ENCODE results near the gene RBBP8NL.

Gene RBBP8NL

DNA sequence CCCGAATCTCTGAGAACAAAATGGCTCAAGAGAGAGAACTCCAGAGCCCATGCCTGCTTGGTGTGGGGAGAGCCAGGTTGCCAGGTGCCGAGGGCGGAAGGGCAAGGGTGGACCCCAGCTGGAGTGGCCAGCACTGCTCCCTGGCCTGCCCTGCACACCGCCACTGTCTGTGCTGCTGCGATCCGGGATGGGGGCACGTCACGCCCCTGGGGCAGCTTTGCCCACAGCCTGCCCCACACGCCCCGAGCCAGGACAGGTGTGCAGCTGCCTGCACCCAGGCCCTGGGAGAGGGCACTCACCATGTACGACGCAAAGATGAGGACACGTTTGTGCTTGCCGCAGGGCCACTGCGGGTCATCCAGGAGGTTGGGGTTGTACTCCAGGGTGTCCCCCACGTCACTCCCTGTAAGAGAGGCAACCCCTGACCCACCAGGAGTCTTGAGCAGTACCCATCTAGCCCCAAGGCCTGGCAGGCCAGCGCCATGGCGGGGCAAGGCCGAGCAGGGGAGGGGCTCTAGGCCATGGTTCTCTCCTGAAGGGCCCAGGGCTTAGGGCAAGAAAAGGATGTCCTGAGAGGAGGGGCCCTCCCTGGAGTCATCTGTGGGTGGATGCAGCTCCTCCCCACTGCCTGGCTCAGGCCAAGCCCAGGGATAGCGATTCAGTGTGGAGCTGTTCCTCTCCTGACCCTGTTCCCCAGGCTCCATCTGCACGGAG lies 34.6 kb downstream of the RBBP8NL start:
- DNase-seq (ENCODE audit: low read depth): no peak

DNA sequence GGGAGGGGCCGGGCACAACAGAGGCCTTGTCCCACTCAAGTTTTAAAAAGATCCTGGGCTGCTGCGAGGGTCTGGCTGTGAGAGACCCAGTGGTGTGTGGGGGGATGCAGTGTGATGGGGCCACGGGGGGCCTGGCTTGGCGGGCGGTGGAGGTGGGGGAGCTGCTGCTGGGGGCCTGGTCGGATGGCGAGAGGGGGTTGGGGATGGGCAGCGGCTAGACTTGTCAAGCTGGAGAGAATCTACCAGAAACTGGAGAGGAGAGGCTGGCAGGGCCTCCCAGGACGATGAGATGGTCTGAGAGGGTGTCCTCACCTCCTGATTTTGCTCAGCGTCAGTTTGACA lies 35.3 kb downstream of the RBBP8NL start:
- no peak for DNase-seq (ENCODE audit: low read depth)

DNA sequence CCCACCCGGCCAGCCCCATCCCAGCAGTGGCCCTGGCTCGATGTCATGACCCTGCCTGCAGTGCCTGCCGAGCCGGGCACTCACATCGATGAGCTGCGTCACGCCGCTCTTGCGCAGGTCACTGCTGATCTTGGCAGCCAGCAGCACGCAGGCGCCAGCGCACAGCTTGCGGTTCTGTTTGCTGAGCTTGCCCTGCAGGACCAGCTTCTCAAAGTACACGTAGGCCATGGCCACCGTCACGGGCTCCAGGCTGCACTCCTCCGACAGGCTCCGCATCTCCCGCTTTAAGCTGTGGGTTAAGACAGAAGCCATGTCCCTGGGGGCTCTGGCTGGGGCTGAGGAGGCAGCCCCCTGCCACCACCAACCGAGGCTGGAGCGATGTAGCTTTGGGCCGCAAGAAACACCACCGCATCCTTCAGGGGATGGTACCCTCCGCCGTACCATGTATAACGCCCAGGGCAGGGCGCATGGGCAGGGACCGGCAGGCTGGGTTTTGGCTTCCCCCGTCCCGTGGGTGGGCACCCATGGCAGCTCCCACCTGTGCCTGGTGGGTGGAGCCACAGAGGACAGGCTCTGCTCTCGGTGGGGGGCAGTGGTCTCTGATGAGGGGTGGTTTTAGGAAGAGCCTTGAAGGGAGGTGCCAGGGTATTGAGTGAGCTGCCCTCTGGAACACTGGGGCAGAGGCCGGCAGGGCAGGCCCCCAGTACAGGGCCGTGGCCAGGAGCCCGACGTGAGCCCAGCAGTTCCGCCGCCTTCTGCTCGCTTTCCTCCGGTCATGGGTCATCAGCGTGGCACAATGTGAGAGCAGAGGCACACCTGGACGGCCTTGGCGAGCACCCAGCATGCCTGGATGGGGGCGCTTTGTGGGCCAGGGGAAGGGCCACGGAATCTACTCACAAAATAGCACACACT lies 35.9 kb downstream of the RBBP8NL start:
- no peak for DNase-seq (ENCODE audit: low read depth)

DNA sequence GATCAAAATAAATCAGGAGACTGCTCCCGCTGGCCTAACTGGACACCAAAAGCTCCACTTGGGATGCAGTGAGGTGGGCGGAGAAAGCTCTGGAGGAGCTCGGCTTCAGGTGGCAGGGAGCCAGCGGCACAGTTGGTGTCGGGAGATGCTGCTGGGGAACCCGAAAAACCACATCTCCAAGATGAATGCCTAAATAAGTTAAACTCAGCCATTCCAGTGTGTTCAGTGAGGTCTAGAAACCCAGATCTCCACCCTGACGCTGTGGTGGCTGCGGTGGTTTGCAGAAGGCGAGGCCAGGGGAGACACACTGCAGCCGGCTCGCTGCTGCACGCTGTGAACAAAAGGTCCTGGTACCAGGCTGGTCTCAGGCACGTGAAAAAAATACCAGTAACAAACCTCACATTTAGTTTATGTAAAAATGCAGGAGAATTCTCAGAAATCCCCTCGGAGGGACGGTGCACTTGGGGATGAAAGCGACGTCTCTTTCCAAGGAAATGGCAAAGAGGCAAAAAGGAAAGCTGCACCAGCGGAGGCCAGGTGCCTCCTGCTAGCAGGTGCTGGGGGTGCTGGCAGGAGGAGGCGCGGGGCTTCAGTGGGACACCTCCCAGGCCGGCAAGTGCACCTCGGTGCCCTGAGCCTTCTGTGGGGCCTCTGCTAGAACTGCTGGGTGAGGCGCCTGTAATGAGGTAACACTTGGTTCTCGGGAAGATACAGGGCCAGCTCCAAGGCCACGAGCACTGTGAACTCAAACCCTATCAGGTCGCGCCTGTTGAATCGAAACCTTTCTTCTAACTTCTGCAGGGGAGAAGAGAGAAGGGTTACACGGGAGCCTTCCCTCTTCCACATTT lies 36.8 kb downstream of the RBBP8NL start:
- no peak for DNase-seq (ENCODE audit: low read depth)

DNA sequence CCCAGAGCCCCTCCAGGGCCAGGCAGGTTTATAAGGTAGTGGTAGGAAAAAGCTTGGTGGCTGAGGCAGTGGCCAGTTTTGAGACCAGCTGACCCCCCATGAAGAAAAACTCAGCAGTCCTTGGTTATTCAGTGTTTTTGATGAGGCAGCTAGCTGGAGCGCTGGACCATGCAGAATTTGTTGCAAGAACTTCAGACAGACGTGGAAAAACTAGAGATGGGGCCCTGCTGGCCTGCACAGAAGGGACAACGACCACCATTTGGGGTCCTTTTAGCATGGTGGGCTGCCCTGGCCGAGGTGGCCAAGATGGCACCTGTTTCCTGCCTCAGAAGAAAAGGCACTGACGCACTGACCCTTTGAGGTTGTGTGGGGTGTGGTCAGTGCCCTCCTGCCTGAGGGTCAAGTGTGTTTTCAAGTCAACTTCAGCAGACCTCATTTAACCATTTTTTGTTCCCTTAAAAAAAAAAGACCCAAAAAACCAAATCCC lies 37.7 kb downstream of the RBBP8NL start:
- no peak for DNase-seq (ENCODE audit: low read depth)

DNA sequence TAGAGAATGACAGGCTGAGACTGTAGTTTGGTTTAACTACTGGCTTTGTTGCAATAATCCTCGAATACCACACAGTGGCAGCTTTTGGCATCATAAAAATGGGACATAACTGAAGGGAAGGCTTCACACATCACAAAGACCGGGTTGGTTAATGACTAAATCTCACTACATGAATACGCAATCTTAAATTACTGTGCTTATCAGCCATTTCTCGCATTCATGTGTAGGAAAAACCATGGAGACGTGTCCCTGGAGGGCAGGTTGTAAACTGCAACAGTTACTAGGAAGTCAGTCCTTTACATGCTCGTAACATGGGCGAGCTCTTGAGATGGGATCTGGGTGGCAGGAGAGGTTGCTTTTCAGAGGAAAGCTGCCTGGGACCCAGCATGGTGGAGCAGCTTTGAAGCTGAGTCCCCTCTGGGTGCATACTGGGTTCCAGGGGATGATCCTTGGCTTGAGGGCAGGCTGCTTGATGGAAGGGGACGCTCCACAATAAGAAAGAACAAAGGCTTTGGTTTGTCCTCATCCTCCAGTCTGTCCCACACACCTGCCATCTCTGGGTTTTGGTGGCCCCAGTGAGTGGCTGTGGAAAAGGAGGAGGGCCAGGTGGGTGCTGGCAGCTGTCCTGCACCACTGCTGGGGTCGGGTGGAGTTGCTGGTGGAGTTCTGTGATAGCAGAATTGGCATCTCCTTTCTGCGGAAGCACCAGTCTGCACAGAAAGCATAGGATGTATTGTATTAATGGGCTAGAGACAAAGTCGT lies 38.3 kb downstream of the RBBP8NL start:
- no peak for DNase-seq (ENCODE audit: low read depth)

DNA sequence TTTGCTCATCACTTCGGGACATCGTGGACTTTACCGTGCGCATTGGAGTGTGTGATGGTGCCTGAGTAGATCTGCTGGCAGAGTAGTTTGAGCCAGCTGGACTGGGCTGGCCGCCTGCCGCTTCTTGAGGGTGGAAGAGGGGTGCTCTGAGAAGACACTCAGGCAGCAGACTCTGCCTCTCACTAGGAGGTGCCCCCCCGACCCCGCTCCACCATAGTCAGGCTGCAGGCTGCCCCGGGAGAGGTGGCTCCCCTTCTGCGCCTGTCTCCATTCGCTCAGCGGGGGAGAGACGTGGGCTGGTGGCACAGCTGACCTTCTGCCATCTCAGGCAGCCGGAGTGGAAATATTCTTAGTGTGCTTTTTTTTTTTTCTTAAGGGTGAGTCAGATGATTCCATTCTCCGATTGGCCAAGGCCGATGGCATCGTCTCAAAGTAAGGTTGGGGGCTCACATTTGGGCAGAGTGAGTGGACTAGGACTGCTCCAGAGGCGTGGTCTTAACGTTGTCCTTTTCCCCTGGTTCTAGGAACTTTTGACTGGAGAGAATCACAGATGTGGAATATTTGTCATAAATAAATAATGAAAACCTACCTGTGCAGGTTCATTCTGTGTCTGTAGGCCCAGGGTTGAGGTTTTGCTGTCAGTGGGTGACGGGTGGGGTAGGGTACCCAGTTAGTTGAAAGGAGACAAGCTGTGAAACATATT lies 39.3 kb downstream of the RBBP8NL start:
- no peak for DNase-seq (ENCODE audit: low read depth)

DNA sequence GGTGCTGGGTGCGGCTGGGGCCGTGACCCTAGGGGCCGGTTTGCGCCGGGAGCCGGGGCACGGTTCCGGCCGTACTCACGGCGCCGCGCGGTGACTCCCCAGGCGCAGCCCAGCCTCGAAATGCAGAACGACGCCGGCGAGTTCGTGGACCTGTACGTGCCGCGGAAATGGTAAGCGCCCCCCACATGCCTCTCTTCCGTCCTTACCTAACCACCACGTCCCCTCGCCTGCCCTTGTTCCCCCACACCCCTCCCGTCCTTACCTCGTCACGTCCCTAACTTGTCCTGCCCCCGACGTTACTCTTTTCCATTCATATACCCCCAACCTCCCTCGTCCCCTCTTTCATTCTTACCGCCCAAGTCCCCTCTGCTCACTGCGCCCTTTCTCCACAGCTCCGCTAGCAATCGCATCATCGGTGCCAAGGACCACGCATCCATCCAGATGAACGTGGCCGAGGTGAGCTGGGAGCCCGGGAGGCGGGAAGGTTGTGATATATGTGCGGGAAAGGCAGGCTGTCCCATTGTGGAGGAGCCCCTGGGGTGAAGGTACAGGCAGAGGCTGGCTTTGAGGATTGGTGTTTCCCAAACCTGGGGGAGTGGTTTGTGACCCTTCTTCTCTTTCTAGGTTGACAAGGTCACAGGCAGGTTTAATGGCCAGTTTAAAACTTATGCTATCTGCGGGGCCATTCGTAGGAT lies 40.0 kb downstream of the RBBP8NL start:
- no peak for DNase-seq (ENCODE audit: low read depth)

DNA sequence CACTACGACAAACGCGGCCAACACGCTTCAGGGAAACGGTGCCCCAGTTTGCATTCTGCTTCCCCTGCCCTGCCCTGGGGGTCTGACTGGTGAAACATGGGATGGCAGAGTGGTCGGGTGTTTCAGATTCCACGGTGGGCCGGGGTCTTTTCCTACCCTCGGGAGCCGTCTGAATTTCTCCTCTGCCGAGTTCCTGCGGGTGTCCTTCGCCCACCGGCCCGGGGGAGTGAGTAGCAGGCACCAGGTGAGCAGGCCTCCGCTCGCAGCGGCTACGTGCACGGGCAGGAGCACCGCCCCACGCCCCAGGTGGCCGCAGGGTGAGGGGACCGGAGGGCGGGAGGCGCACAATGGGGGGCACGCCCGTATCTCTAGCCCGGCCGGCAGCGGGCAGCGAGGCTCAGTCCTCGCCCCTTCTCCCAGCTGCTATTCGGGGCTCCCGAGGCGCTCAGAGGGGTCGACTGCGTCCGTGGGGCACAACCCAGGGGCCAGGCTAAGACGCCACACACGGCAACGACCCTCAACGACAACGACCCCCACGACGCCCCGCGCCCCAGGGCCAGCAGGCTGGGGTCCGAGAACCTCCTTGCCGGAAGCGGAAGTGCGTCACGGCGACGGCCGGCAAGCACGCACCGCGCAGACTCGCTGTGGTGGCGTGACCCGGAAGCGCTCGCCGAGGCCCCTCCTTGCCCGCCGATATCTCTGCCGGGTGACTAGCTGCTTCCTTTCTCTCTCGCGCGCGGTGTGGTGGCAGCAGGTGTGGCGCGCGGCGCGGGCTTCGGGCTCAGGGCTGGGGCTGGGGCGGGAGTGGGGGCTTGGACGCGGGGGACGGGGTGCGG lies 40.7 kb downstream of the RBBP8NL start, which contains the start of gene RPS21:
RPS21 (plus strand) TSS at position 721 of the 836 bp plus-strand sequence. CDS start 236 bp downstream, outside the sequence.
- peak; percentile 80 for DNase-seq (ENCODE audit: low read depth)

DNA sequence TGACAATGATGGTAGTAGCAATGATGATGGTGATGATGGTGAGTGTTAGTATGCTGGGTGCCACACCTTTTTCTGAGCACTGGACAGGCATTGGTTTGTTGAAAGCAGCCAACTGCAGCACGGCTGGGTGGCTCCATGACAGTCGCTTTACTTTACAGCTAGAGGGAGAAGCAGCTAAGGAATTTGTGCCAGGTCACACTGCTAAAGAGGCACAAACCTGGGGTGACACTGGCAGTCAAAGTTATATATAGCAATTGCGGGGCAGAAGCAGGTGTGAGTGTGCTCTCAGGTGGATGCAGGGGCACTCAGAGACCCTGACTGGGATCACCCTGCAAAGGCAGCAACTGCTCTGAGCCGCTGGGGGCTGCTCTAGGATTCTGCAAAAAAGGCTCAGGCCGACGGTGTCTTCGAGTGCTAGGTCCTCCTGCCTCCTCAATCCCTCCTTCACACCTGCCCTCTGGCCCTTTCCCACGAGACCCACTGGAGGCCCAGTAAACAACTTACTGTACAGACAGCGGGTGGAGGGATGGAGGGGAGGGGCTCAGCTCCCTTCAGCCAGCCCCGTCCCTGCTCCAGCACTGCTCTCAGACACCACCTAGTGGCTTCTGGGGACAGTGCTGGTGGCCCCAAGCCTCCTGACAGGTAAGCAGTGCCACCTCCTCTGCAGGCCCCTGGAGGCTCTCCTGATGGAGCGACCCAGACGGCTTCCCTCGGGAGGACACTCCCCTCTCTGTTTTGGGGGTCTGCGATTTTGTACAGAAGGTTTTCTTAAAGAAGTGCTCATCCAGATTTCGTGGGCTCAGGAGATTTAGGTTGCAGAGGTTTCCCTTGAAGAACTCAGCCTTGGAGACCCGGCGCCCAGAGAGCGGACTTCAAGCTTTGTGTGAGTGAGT lies 44.8 kb downstream of the RBBP8NL start:
- peak; percentile 53 for DNase-seq (ENCODE audit: low read depth)

DNA sequence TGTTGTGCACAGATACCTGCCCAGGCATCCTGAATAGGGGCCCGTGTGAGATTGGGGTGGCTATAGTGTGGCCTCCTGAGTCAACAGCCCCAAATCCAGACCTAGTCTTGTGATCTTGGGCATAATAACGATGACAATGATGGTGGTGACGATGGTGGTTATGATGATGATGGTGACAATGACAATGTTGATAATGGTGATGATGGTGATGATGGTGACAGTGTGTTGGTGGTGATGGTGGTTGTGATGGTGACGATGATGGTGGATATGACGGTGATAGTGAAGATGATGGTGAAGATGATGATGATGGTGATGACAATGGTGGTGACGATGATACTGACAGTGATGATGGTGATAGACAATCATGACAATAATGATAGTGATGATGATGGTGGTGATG lies 45.5 kb downstream of the RBBP8NL start:
- no peak for DNase-seq (ENCODE audit: low read depth)

DNA sequence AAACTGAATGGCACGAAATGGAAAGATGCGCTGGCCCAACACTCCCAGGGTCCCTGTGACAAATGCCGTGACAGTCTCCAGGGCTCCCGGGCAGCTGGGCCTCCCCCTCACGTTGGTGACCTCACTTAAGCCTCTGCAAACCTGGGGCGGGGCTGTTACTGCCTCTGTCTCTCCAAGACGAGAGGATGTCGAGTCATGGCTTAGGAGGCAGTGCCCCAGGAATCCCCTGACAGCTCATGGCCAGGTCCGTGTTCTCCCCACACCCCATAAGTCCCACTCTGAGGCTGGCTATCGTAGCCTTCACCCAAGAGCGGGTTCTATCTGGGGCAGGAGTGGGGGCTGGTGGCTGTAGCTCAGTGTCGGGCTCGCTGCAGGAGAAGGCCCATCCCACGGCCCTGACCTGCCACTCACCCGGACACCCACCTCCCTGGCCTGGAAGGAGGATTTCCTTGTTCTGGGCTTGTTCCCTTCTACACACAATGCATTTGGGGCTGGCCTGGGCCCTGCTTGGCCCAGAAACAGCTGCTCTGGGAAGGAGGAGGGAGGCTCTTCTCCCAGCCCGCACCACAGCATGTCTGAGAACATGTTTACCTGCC lies 46.0 kb downstream of the RBBP8NL start:
- no peak for DNase-seq (ENCODE audit: low read depth)

DNA sequence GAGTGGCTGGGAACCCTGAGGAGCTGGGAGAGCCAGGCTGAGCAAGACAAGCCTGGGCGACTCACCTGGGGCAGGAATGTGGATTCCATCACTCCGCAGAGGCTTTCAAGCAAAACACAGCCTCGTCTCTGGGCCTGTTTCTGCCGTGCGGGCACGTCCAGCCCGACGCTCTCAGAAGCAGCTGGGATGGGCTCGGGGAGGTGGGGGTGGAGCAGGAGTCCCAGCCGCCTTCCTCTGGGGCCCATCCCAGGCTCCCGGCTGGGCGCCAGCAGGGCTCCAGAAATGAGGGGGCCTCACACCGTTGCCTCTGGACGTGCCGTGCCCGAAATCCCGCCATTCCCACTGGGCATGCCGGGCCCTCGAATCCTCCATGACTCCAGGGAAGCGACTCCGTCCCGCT lies 49.1 kb downstream of the RBBP8NL start:
- no peak for DNase-seq (ENCODE audit: low read depth)

DNA sequence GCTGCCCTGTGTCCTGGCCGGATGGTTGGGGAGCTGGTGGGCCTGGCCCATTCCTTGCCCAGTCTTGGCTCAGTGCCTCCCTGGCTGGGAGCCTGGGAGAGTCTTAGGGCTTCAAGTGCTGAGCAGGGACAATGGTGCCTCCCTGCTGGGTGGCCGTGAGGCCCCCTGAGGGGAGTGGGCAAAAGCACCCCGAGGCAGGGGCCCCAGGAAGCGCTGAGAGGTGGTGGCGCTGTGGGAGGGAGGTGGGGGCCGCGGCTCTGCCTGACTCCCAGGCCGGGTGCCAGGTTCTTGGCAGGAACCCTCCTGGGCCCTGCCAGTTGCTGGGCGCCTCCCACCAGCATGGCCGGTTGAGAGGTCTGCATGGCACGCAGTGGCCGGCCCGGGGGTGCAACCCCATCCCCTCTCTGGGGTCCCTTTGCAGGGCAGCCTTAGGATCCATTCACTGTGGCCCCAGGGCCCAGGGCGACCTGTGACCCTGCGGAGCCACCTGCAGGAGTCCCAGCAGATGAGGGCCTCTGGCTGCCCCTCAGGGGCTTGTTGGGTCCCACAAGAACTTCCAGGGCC lies 49.6 kb downstream of the RBBP8NL start:
- no peak for DNase-seq (ENCODE audit: low read depth)

DNA sequence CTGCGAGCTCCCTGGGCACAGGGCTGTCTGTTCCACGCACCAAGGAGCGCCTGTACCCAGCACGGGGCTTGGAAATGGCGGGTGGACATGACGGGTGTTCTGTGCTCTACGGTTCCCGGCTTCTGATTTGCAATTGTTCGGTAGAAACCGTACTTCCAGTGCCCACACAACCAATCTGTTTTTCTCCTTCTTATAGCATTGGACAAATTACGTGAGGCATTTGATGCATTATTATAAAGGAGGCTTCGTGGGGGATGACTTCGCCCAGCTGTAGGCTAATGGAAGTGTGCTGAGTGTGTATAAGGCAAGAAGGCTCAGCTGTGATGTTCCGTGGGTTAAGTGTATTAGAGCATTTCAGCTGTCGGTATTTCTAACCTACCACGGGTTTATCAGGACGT lies 50.3 kb downstream of the RBBP8NL start:
- no peak for DNase-seq (ENCODE audit: low read depth)

DNA sequence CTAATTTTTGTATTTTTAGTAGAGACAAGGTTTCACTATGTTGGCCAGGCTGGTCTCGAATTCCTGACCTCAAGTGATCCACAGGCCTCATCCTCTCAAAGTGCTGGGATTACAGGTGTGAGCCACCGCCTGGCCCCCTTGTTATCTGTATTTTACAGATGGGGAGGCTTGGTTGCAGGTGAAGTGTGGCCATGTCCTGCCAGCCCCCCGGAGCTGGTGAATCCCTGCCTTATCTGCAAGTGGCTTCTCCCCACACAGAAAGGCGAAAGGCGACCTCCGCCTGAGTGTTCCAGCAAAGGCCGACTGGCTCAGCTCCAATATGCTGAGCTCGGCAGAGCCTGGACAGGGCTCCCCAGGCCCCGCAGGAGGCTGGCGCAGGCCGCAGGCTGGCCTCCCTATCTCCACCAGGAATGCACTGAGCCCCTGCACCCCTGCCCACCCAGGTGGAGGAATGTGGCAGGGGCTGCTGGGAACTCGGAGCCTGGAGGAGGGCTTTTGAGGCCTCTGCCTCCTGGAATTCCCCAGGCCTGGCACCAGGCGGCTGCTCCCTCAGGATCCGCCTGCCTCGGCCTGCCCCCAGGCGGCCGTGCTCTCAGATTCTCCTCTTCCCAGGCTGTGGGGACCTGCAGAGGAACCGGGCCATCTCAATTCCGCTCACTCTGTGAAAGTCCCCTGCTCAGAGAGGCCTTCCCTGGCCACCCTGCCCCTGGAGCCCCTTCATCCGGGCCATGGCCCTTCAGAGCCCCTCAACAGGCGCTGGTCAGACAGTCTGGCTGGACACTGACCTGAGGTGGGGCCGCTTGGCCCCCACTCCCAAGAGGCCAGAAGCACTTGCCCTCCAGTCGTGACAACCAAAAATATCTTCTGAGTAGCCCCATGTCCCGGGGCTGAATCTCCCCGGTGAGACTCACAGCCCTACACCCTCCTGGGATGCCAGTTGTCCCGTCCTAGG lies 51.0 kb downstream of the RBBP8NL start:
- DNase-seq (ENCODE audit: low read depth): no peak
